NCI-H446 (cell line): ENCODE data around the gene ENPP4.
A peak's percentile ranks its signal among the peaks of the same experiment; 100 is the strongest.
"Not testable (repeated sequence)": the region's sequence is repeated elsewhere in the genome, so short reads cannot be mapped to it uniquely, and the experiment has no call there.

Experiments used
- DNase-seq, 2 experiments: peaks; one replicate each; lab custom pipeline; 2025; lab: John Stamatoyannopoulos, UW

Gene ENPP4

GRCh38 chr6:46131291-46131690 lies 1.5 kb downstream of the ENPP4 start:
- not testable (repeated sequence) for DNase-seq

- DNase-seq = no peak
Observed at GRCh38 chr6:46134216-46134615, 4.4 kb downstream of the ENPP4 start.

- DNase-seq = no peak
Observed at GRCh38 chr6:46135176-46135575, 5.4 kb downstream of the ENPP4 start.

DNA sequence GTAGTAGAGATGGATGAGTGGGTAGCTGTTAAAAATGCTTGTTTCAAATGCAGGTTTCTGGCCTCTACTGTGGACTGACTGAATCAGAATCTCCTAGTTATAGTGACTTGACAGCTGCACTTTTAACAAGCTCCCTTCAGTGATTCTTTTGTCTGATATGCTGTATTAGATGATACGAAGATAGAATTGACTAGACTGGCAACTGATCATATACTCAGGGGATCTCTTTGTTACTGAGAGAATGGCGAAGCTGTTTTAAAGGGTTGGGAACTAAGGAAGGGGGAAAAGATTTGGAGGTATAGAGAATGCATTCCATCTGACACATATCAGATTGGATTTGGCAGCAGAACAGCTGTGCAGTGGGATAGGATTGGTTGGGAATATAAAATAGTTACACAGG lies 7.0 kb downstream of the ENPP4 start:
- DNase-seq = no peak

DNA sequence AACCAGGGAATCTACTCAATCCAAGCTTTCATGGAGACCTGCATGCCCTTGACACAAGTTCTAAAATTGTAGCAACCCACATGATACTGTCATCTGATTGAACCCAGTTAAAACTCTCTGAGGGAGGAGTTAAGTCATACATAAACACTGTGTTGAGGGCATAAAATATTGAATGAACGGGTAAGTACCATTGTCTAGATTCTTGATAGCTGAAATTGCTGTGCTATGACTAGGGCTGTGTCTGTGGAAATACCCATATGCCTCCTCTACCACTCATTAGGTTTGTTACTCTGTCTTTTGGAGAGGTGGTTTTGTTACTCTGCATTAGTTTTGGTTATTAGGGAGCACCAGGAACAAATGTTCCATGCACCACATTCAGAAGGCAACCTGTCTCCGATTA lies 7.6 kb downstream of the ENPP4 start:
- DNase-seq = no peak

- no peak for DNase-seq
Observed at GRCh38 chr6:46138281-46138680, 8.5 kb downstream of the ENPP4 start.

DNA sequence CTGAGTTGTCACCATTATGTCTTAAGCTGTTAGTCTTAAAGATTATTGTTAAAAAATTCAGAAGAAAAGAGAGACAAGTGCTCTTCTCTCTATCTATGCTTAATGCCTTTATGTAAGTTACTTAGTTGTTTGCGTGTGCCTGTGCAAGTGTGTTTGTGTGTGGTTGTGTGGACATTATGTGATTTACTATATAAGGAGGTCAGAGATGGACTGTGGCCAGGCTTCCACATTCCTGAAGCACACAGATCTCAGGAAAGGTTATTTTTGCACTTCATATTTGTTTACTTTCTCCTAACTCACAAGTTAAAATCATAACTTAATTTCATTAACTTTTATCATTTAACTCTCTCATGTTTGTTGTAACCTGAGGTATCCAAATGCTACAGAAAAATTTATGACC lies 14.5 kb downstream of the ENPP4 start:
- no peak for DNase-seq

- DNase-seq = not testable (repeated sequence)
Observed at GRCh38 chr6:46149066-46149465, 19.3 kb downstream of the ENPP4 start.

- no peak for DNase-seq
Observed at GRCh38 chr6:46156701-46157100, 26.9 kb downstream of the ENPP4 start.

GRCh38 chr6:46159229-46159628 lies 29.4 kb downstream of the ENPP4 start:
- no peak for DNase-seq

DNA sequence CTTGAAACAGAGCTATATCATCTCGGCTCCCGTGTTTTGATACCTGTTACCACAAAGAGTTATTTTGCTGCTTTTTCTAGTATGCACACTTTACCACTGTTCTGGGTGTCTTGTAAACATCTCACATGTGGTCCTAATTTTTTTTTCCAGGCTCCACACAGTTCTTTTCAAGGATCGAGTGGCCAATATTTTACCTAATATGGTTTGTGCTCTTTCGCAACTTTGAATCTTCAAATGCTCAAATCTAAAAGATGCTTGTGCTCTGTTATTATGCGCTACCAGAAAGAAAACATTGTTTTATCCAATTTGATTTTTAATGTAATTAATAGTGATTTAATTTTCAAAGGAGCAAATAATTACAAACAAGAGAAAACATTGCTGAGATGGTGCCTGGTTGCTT lies 30.3 kb downstream of the ENPP4 start:
- no peak for DNase-seq

GRCh38 chr6:46170357-46171289 lies 40.8 kb downstream of the ENPP4 start, which contains the start of gene ENPP5:
ENPP5 (minus strand) TSS chr6:46170980; CDS start chr6:46168262, 2,718 bp downstream.
- peak; percentile 1 to 7 for DNase-seq

- no peak for DNase-seq
Observed at GRCh38 chr6:46172176-46172575, 42.4 kb downstream of the ENPP4 start.

- DNase-seq = no peak
Observed at GRCh38 chr6:46174904-46175303, 45.1 kb downstream of the ENPP4 start.

GRCh38 chr6:46175446-46175845 lies 45.7 kb downstream of the ENPP4 start:
- no peak for DNase-seq

- no peak for DNase-seq
Observed at GRCh38 chr6:46175976-46176375, 46.2 kb downstream of the ENPP4 start.

DNA sequence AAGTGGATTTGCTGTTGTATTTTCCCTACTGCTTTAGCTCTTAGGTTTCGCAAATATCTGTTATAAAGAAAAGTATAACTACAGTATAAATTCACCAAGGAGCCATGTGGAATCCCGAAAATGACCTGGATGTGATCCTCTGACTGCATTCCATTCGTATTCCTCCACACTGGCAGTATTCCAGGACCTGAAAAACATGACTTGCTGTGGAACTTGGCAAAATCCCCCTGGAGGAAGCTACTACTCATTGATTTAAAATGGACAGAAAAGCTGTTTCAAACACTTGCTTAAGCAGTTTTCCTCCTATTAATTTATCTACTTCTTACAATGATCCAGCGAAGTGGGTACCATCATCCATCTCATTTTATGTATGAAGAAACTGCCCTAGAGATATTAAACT lies 54.3 kb downstream of the ENPP4 start:
- DNase-seq = no peak

- DNase-seq = no peak
Observed at GRCh38 chr6:46186583-46186982, 56.8 kb downstream of the ENPP4 start.

DNA sequence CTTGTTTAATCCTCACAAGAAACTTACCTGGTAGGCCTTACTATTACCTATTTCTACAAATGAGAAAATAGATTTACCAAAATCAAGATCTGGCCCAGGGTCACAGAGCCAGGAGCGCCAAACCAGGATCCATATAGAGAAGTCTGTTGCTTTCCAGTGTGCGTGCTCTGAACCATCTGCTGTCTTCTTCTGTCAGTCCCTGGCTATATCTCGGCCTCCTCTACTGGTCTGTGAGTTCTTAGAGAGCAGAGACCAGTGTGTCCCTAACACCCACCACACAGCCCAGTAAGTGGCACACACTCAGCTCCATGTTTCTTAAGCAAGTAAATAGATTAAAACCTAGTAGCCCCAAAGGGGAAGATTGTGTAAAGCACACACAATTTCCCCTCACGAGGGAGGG lies 59.9 kb downstream of the ENPP4 start:
- DNase-seq = no peak

GRCh38 chr6:46190889-46191288 lies 61.1 kb downstream of the ENPP4 start:
- DNase-seq = no peak

DNA sequence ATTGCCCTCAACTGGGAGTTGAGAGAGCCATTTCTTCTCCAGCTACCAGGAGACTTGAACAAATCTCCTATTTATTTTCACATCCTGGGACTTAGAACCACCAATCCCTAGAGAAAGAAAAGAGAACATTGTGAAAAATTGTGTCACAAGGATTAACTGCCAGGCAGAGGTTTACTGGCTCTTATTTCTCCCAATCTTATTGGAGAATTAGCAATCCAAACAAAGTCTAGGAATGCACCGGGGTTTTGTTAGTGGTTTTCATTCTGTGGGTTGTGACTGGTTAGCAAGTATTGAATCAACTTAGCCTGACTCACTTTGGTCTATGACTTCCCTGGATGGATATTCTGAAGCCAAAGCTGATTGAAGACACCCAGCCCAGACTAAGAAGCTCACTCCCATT lies 62.2 kb downstream of the ENPP4 start:
- DNase-seq = no peak
